PFSK-1 (cell line): ENCODE results near the gene SLC37A2.

ENCODE experiments used
- POLR2AphosphoS5 ChIP-seq: IDR thresholded peaks from 2 replicates; pipeline ENCODE4 v1.6.1; 2012; ENCODE audit warnings: low read depth, mild to moderate bottlenecking, control low read depth, low read length, moderate library complexity
- TAF1 ChIP-seq: IDR thresholded peaks from 2 replicates; pipeline ENCODE4 v1.6.1; 2012; ENCODE audit warnings: low read length, control low read depth, borderline replicate concordance; ENCODE audit not compliant: insufficient read depth
- TF ChIP-seq, protein P1 (sequence below), 2 experiments: IDR thresholded peaks; 2 replicates each; pipeline versions ENCODE4 v1.6.1 to v1.8.0; 2011 to 2012; ENCODE audit warnings: low read depth in 2 of 2, low read length in 2 of 2, control low read depth in 1 of 2, inconsistent platforms in 1 of 2, mild to moderate bottlenecking in 1 of 2, moderate library complexity in 1 of 2; ENCODE audit not compliant: insufficient read depth in 1 of 2

DNA sequence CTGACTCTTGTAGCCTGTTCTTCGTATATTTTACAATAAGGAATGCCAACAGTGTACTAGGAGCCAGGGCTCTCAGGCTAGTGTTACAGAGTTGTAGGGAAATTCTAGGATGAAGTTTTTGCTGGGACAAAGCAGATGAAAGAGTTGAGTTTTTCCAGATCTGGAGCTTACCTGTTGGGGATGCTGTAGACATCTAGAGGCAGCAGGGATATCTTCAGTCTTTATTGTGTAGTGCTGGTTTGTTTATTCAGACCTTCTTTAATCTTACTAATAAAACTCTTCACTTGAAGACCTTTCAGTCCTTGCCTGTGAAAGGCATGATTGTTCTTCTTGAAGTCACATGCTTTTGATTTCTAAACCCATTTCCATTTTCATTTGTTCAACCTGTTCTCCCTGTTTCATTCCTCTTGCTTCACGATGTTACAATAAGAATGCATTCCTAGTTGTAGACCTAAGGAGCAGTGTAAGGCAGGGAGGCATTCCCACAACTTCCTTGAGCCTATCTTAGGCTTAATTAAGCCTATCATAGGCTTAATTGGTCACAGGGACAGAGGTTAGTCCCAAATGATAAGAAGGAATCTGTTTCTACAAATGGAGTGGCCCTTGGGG, 7.9 kb upstream of the SLC37A2 start:
- TF ChIP-seq TAF1 (no peak), POLR2AphosphoS5 (no peak)
- TF ChIP-seq, protein P1, sequence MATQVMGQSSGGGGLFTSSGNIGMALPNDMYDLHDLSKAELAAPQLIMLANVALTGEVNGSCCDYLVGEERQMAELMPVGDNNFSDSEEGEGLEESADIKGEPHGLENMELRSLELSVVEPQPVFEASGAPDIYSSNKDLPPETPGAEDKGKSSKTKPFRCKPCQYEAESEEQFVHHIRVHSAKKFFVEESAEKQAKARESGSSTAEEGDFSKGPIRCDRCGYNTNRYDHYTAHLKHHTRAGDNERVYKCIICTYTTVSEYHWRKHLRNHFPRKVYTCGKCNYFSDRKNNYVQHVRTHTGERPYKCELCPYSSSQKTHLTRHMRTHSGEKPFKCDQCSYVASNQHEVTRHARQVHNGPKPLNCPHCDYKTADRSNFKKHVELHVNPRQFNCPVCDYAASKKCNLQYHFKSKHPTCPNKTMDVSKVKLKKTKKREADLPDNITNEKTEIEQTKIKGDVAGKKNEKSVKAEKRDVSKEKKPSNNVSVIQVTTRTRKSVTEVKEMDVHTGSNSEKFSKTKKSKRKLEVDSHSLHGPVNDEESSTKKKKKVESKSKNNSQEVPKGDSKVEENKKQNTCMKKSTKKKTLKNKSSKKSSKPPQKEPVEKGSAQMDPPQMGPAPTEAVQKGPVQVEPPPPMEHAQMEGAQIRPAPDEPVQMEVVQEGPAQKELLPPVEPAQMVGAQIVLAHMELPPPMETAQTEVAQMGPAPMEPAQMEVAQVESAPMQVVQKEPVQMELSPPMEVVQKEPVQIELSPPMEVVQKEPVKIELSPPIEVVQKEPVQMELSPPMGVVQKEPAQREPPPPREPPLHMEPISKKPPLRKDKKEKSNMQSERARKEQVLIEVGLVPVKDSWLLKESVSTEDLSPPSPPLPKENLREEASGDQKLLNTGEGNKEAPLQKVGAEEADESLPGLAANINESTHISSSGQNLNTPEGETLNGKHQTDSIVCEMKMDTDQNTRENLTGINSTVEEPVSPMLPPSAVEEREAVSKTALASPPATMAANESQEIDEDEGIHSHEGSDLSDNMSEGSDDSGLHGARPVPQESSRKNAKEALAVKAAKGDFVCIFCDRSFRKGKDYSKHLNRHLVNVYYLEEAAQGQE (IDR thresholded peaks at IDR 0.05; ENCODE audit: insufficient read depth in 1 of 2, low read depth in 2 of 2, low read length in 2 of 2): no peak
